Esophagus (tissue), 2 donors: Measurements from ENCODE around the gene PSMD11. TPM values are rescaled to one million over a fixed set of nuclear protein-coding genes. Genes with fewer than 3 reads are reported as not detected.

Experiments
- H3K27ac ChIP-seq, 2 donors: one replicate each; pipeline ENCODE4 v1.5.1; 2013; ENCODE audit warnings: low read depth in 2 of 2, mild to moderate bottlenecking in 2 of 2, inconsistent platforms in 1 of 2, low read length in 1 of 2, moderate library complexity in 1 of 2
- H3K27me3 ChIP-seq, 2 donors: one replicate each; pipeline ENCODE4 v1.6.1; 2013; ENCODE audit warnings: low read length in 2 of 2, control low read depth in 1 of 2, mild to moderate bottlenecking in 1 of 2; ENCODE audit not compliant: insufficient read depth in 2 of 2, control insufficient read depth in 1 of 2
- H3K36me3 ChIP-seq, 2 donors: one replicate each; pipeline ENCODE4 v1.6.1; 2013; ENCODE audit warnings: low read length in 1 of 2; ENCODE audit not compliant: control insufficient read depth in 2 of 2, insufficient read depth in 2 of 2
- H3K4me1 ChIP-seq, 2 donors: one replicate each; pipeline ENCODE4 v1.6.1; 2013; ENCODE audit warnings: low read length in 1 of 2; ENCODE audit not compliant: control insufficient read depth in 2 of 2, insufficient read depth in 2 of 2
- H3K4me3 ChIP-seq, 2 donors: one replicate each; pipeline ENCODE4 v1.5.1; 2013; ENCODE audit warnings: low read length in 2 of 2, mild to moderate bottlenecking in 2 of 2, low read depth in 1 of 2, moderate library complexity in 1 of 2
- H3K9me3 ChIP-seq, 2 donors: one replicate each; pipeline ENCODE4 v1.6.1; 2013; ENCODE audit warnings: mild to moderate bottlenecking in 2 of 2, low read depth in 1 of 2, low read length in 1 of 2, moderate library complexity in 1 of 2; ENCODE audit not compliant: control insufficient read depth in 2 of 2, insufficient read depth in 1 of 2
- WGBS, 2 donors: extraction: QIAGEN DNeasy Blood & Tissue Kit; methylation state at CpG; one replicate each; pipeline ENCODE4 v1.1.7; 2013; 5-methylcytosine and 5-hydroxymethylcytosine counted together
- polyA plus RNA-seq, 2 donors: library from polyadenylated mRNA; stranded (reverse); fragments of 200-250 nt; gene quantifications; one replicate each; pipeline ENCODE4 v1.2.3, GENCODE V29; 2013
- donor health status: healthy with polysubstance abuse.
- donor health status: Bipolar disorder and iron deficiency.

Gene PSMD11
- polyA plus RNA-seq, 2 donors, result 45.8 to 55.0 TPM

DNA sequence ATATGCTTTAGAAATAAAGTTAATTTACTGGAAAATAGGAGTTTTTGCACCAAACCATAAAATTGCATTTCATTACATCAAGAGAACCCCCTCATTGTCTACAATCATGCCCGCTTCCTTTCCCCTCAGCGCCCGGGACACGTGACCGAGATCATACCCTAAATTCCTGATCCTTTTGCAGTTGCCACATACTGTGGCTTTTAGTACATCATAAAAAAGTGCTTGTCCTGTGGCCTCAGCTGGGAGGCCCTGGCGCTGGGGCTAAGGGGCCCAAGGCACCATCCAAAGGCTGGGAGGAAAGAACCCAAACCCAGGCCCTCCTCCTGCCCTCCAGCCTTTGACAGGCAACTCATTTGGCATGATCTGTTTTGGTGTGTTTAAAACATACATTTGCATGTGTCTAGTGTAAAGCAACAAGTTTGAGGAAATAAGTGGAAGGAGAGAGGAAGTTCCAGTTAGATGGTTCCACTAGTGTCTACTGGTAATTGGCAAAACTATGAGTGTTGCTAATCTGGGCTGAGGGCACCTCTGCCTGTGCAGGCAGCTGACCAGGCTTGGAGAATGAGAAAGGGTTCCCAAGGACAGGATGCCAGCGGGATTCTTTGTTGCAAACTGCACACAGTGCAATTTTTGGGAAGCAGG is 48.5 kb downstream of the PSMD11 start:
- peaks cover 0 to 15% of the 10 kb centered on the region in 2 donors for H3K36me3 ChIP-seq
- no peaks in the 10 kb centered on the region for H3K9me3 ChIP-seq
- H3K4me3 ChIP-seq, result no peak overlapping the region
- WGBS, 2 donors, result 90 to 92% methylated on average over 7 of the region's 7 CpGs
- H3K4me1 ChIP-seq, result peaks cover 5 to 29% of the 10 kb centered on the region in 2 donors
- H3K27ac ChIP-seq, result no peak overlapping the region
- H3K27me3 ChIP-seq, result no peaks in the 10 kb centered on the region

DNA sequence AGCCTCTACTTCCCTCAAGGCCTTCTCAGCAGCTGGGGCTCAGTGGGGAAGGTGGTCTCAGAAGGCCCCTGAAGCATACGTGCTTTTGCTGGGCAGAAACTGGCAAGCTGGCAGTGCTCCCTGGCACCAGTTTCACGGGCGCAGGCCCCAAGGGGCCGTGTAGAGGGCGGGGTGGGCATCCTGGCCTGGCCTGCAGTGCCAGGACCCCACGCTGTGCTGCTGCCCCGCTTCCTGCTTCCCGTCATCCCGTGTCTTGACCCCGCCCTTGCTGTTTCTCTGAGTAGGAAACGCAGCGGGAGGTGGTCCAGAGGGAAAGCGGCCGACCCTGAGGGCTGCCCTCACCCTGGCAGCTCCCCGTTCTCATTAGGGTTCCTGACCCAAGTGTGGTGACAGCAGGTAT is 49.3 kb downstream of the PSMD11 start:
- peaks cover 3 to 25% of the 10 kb centered on the region in 2 donors for H3K4me1 ChIP-seq
- H3K27ac ChIP-seq, result no peak overlapping the region
- H3K27me3 ChIP-seq, result no peaks in the 10 kb centered on the region
- H3K9me3 ChIP-seq, result no peaks in the 10 kb centered on the region
- peaks cover 0 to 10% of the 10 kb centered on the region in 2 donors for H3K36me3 ChIP-seq
- WGBS, 2 donors, result 82 to 91% methylated on average over 15 of the region's 15 CpGs
- H3K4me3 ChIP-seq, result no peak overlapping the region

DNA sequence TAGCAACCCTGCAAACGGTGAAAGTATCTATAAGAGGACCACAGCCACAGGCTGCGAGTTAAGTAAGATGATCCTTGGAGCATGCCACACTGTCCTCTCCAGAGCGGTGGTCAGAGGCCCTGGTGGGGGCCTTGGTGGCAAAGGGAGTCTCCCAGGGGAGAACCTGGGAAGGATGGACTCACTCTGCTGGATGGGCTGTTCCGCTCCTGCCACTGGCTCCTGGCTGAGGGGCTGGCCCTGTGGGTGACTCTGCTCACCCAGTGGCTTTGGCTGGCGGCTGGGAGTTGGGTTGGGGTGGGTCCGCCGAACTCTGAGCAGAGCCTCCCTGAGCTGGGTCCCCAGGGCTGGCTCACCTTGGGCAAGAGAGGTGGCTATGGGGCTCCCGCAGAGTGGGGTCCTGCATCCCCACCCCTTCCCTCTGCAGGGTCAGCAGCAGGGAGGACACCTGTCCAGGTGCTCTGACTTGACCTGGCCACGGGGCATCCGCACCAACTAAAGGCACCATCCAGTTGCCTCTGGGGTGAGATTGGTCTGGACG is 49.7 kb downstream of the PSMD11 start:
- peaks cover 3 to 22% of the 10 kb centered on the region in 2 donors for H3K4me1 ChIP-seq
- H3K36me3 ChIP-seq, result peaks cover 0 to 9% of the 10 kb centered on the region in 2 donors

DNA sequence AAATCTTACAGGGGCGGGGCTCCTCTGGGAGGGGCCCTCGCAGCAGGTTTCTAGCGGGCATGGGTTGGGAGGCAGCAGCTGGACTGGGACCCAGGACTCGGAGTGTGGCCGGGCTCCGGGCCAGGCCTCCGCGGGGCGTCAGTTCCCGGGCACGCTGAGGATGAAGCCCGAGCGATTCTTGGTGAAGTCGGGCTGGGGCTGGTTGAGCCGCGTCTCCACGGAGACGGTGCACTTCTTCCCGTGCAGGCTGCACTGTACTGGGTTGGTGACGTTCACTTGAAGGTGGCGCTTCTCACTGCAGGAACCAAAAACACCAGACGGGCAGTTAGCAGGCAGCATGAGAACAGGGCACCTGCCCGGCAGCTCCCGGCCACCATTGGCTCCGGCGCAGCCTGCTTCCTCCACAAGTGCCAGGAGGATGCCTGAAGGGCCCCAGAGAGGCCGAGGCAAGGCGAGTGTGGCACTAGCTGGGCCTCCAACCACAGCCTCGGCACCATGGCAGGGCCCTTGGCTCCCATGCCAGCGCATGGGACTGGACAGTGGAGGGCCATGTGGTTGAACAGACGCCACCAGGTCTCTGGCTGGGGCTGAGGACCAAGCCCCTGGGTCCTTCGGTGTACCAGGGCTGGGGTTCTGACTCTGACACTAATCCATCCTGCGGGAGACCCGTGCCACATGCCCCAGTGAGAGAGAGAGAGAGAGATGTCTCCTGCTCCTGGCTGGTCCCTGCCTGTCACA is 50.5 kb downstream of the PSMD11 start:
- Histone ChIP-seq H3K4me1 (peaks cover 3 to 19% of the 10 kb centered on the region in 2 donors), H3K27ac (no peak overlapping the region), H3K4me3 (no peak overlapping the region), H3K27me3 (no peaks in the 10 kb centered on the region), H3K36me3 (peaks cover 0 to 7% of the 10 kb centered on the region in 2 donors), H3K9me3 (no peaks in the 10 kb centered on the region)
- WGBS, 2 donors, result 88 to 89% methylated on average over 34 of the region's 34 CpGs

More for the DNA sequence above, 49.7 kb downstream of the PSMD11 start:
- Histone ChIP-seq H3K9me3 (no peaks in the 10 kb centered on the region), H3K27ac (no peak overlapping the region), H3K4me3 (no peak overlapping the region), H3K27me3 (no peaks in the 10 kb centered on the region)
- WGBS, 2 donors, result 93% methylated on average over 11 of the region's 11 CpGs

DNA sequence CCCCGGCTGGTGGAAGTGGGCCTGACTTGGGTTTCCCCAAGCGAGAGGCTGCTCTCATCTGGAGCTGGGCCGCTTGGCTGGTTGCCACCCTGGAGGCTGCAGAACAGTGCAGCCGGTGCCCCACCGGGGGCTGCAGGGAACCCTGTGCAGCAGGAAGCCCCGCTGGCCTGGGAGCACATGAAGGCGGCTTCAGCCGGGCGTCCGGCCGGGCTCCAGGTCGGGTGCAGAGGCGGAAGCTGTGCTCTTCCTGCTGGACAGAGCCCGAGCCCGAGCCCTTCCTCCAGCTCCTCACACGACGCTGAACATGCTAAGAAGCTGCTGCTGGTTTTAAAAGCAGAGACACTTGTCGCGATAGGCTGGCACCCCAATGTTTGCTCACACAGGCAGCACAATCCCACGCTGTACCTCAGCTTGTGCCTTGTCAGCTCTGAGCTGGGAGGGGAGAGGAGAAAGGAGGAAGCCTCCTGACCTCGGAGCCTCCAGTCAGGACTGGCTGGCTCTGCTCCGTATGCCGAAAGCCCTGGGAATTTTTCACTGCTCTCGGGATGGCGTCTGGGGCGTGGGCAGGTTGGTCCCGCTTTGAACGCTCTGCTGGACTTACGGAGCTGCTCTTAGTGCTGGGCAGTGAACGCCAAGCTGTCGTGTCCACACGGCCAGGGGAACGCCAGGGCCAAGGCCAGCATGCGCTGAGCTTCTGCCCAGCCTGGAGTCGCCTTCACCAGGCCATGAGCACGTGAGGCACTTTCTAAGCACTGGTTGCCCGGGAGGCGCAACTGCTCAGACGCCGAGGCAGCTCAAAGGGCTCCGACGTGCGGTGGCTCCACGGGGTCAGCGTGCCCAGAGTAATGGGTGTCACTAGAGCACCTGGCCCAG is 51.3 kb downstream of the PSMD11 start:
- WGBS, 2 donors, result 69 to 73% methylated on average over 45 of the region's 45 CpGs
- Histone ChIP-seq H3K4me1 (peaks cover 3 to 15% of the 10 kb centered on the region in 2 donors), H3K36me3 (peaks cover 0 to 3% of the 10 kb centered on the region in 2 donors), H3K27me3 (no peaks in the 10 kb centered on the region), H3K9me3 (no peaks in the 10 kb centered on the region), H3K27ac (no peak overlapping the region), H3K4me3 (no peak overlapping the region)

DNA sequence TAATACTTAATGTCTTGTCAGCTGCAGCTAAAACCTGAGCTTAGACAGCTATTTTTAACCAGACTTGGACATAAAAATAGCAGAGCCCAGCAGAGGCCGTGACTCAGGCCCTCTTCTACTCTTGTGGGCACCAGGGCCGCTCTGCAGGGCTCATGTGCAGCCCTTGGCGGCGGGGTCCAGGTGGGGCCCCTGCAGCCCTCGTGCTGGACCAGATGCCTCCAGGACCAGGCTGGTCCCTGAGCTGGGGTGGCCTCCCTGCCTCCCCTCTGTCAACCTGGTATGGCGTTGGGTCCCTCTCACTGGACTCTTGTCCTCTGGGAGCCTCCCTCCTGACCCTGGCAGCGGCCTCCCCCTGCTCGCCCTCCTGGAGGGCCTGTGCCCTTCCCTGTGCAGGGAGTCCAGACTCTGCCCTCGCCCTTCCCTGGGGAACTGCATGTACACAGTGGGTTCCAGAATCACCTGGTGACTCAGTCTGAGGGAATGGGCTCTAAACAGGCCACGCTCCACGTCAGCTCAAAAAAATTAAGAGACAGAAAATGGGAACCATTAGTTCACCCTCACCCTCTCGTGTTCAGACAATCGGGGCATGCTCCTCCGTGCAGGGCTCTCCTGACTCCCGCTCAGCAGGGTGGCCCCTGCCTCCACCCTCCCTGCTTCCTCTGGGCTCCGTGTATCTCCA is 52.2 kb downstream of the PSMD11 start:
- H3K27ac ChIP-seq, result no peak overlapping the region
- H3K9me3 ChIP-seq, result no peaks in the 10 kb centered on the region
- 78 to 82% methylated on average over 16 of the region's 16 CpGs for WGBS, 2 donors
- H3K4me1 ChIP-seq, result peaks cover 3 to 15% of the 10 kb centered on the region in 2 donors
- no peak overlapping the region for H3K4me3 ChIP-seq
- H3K27me3 ChIP-seq, result no peaks in the 10 kb centered on the region
- H3K36me3 ChIP-seq, result peaks cover 0 to 3% of the 10 kb centered on the region in 2 donors

DNA sequence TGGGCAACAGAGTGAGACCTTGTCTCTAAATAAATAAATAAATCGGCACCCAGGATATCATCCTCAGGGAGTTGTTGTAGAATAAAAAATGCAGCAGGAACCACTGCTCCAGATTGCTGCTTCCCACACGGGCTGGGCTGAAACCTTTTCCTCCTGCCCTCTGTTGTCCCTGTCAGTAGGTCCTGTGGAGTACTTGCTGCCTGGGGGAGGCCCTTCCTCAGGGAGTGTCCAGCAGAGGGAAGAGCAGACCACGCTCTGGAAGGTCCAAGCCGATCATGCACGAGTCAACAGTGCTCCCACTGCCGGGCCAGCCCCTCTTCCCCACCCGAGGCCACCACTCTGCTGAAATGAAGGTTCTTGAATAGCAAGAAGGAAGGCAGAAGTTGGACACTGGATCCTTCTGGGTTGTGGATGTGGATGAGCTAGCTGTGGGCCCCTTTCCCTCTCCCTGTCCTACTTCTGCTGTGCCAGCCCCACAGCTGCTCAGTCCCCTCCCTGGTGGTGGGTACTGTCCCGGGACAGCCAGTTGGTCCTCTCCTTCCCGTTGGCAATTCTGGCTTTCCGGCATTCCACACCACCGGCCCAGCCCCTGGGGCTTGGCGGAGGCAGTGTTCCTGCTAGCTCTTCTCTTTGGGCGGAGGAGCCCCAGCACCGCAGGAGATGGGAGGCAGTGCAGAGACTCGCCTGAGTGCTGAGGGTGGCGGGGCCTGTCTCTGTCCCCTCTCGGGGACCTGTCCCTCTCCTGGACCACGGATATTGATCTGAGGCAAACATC is 53.3 kb downstream of the PSMD11 start:
- Histone ChIP-seq H3K9me3 (no peaks in the 10 kb centered on the region), H3K4me1 (peaks cover 0 to 11% of the 10 kb centered on the region in 2 donors), H3K36me3 (peaks cover 0 to 3% of the 10 kb centered on the region in 2 donors), H3K27ac (peak overlapping the region in 1 of 2 donors; percentile 74), H3K4me3 (no peak overlapping the region), H3K27me3 (no peaks in the 10 kb centered on the region)
- 74 to 76% methylated on average over 17 to 18 of the region's 18 CpGs for WGBS, 2 donors

DNA sequence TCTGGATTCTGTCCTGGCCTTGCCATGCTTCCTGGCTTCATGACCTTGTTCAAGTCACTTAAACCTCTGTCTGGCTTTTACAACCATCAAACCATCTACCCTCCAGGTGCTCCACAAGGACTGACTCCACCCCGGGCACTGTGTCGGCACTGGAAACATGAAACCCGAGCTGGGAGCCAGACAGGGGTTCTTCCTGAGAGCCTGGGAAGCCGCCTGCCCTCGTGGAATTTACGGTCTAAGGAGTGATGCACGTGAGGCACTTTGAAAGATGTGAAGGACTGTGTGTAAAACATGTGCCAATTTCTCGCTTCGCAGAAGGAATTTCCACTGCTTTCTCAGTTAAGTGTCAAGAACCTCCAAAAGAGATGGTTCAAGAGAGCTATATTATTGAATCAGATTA is 54.1 kb downstream of the PSMD11 start:
- no peaks in the 10 kb centered on the region for H3K27me3 ChIP-seq
- H3K9me3 ChIP-seq, result no peaks in the 10 kb centered on the region
- peaks cover 0 to under 1% of the 10 kb centered on the region in 2 donors for H3K36me3 ChIP-seq
- H3K27ac ChIP-seq, result no peak overlapping the region
- peaks cover 0 to 13% of the 10 kb centered on the region in 2 donors for H3K4me1 ChIP-seq
- H3K4me3 ChIP-seq, result no peak overlapping the region
- 81 to 84% methylated on average over 9 of the region's 9 CpGs for WGBS, 2 donors
